GM12892 (cell line): ENCODE measurements around the gene EMID1.
A peak's percentile ranks its signal among the peaks of the same experiment; 100 is the strongest.

Experiments used
- POLR2A ChIP-seq: IDR thresholded peaks from 2 replicates; pipeline ENCODE4 v1.6.1; 2011; ENCODE audit warnings: low read depth, low read length, control low read depth
- POLR2AphosphoS5 ChIP-seq: IDR thresholded peaks from 2 replicates; pipeline ENCODE4 v1.6.1; 2011; ENCODE audit warnings: low read depth, low read length, control low read depth

DNA sequence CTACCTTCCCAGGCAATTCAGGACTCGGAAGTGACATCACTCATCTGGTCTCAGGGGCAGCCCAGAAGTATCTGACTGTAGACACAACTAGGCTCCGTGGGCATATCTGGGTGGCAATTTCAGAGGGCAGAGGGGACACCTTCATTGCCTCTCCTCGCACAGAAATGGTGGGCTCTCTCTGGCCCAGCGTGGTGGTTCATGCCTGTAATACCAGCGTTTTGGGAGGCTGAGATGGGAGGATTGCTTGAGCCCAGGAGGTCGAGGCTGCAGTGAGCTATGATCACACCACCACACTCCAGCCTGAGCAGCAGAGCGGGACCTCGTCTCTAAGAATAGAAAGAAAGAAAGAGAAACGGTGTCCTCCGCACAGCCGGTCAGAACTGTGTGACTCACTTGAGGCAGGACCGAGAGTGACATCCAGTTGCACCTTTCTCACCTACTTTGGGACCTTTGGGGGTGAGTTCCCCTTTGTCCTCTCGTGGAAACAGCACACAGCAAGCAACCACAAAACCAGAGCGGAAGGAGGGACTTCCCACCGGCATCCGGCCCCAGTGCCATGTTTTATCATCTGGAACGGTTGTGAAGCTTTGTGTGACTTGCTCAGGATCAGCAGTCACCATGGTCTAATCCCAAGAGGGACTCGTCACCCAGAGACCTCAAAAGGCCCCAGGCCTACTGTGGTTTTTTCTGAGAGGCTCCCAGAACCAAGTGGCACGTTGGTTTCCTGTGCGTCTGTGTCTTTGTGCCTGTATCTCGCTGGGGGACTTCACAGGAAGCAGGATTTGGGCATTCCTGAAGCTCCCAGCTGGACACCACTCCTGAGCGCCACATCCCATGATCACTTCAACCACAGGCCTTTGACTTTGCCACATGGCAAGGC lies 38.4 kb upstream of the EMID1 start:
- TF ChIP-seq POLR2AphosphoS5 (peak; percentile 31; the same call in 1 of the 2 replicates), POLR2A (no peak)
